ENCODE results near the gene MKLN1. TPM values are rescaled to one million over a fixed set of nuclear protein-coding genes. Genes with fewer than 3 reads are reported as not detected.

Gene MKLN1
- polyA plus RNA-seq, 2 of the 4 experiments (the other 2 are of a cell fraction): 39.6 to 84.5 TPM

- TF ChIP-seq FOXS1 (CRISPR knock-in tag; IDR thresholded peaks at IDR 0.05) (no peak), CTCF (IDR thresholded peaks at IDR 0.05) (no peak), MYC (IDR thresholded peaks at IDR 0.05; ENCODE audit: borderline replicate concordance, low read length) (no peak)
- no peak for ATAC-seq
- ChIA-PET POLR2A (interaction anchor here (0.7 kb wide), 1 partner anchor 10 kb away, joined by 3 read pairs; the partner anchor contains the start of gene MKLN1), CTCF (interaction anchor here (1.0 to 1.5 kb wide), 2 partner anchors 9 to 33 kb away, joined by 3 to 4 read pairs; no protein-coding TSS in a partner anchor)
- no peaks in the 10 kb centered on the region for H3K4me1 ChIP-seq
- no peak overlapping the region for H3K27ac ChIP-seq
- DNase-seq (ENCODE audit: low read depth in 1 of 2, low spot score in 1 of 2): no peak
- H3K4me2 ChIP-seq: no peak overlapping the region
- peaks cover 70% of the 10 kb centered on the region for H3K9me3 ChIP-seq
- no peak overlapping the region for H3K4me3 ChIP-seq
- no peak for FAIRE-seq
Observed at GRCh38 chr7:131338173-131338572, 10.5 kb downstream of the MKLN1 start.

- TF ChIP-seq ZSCAN20 (CRISPR knock-in tag; IDR thresholded peaks at IDR 0.05) (no peak), ELK1 (IDR thresholded peaks at IDR 0.05; ENCODE audit: low read depth, low read length) (no peak)
- 77% methylated on average over 7 of the region's 7 CpGs for WGBS (ENCODE audit: missing lambda C conversion rate)
- peaks cover 67% of the 10 kb centered on the region for H3K9me3 ChIP-seq
- CTCF ChIA-PET: interaction anchor here (1.0 to 1.5 kb wide), 3 partner anchors 9 to 148 kb away, joined by 3 to 4 read pairs (median 3); no protein-coding TSS in a partner anchor
- FAIRE-seq (no peak), ATAC-seq (no peak), DNase-seq (ENCODE audit: low read depth in 1 of 2, low spot score in 1 of 2) (no peak)
- no peak overlapping the region for H3K27ac ChIP-seq
- no peaks in the 10 kb centered on the region for H3K4me1 ChIP-seq
- POLR2A ChIA-PET: no interaction called here
- H3K4me3 ChIP-seq: no peak overlapping the region
- no peak overlapping the region for H3K4me2 ChIP-seq
Observed at GRCh38 chr7:131338691-131339390, 11.2 kb downstream of the MKLN1 start.

- TF ChIP-seq HDAC2 (IDR thresholded peaks at IDR 0.05): no peak
- no peak for TF ChIP-seq MYC (IDR thresholded peaks at IDR 0.05; ENCODE audit: borderline replicate concordance, low read length)
- TF ChIP-seq FOSL2 (IDR thresholded peaks at IDR 0.05): no peak
- no peak for TF ChIP-seq FOSL2 (CRISPR knock-in tag; IDR thresholded peaks at IDR 0.05)
- no peak for TF ChIP-seq NFE2L2 (conservative IDR thresholded peaks at IDR 0.05; ENCODE audit: low read length)
- TF ChIP-seq MAX (IDR thresholded peaks at IDR 0.05): no peak
- no peak for TF ChIP-seq CEBPB (IDR thresholded peaks at IDR 0.05)
- no peak for TF ChIP-seq E2F6 (IDR thresholded peaks at IDR 0.05; ENCODE audit: borderline replicate concordance, low read depth)
- no peak for TF ChIP-seq ESRRA (IDR thresholded peaks at IDR 0.05; ENCODE audit: borderline replicate concordance, low read length)
- TF ChIP-seq JUNB (IDR thresholded peaks at IDR 0.05): no peak
- no peak for TF ChIP-seq CHD2 (IDR thresholded peaks at IDR 0.05; ENCODE audit: low read length, partially characterized antibody)
- TF ChIP-seq HOXB13 (CRISPR knock-in tag; IDR thresholded peaks at IDR 0.05; ENCODE audit: low read depth): no peak
- TF ChIP-seq CHD4 (IDR thresholded peaks at IDR 0.05; ENCODE audit: borderline replicate concordance): no peak
- TF ChIP-seq ELK1 (IDR thresholded peaks at IDR 0.05; ENCODE audit: low read depth, low read length): no peak
- TF ChIP-seq RARB (CRISPR knock-in tag; IDR thresholded peaks at IDR 0.05): no peak
- no peak for TF ChIP-seq POLR2A (IDR thresholded peaks at IDR 0.05; ENCODE audit: low read length)
- no peak for TF ChIP-seq KDM1A (IDR thresholded peaks at IDR 0.05; ENCODE audit: low read depth)
- 90% methylated on average over 1 of the region's 1 CpG for WGBS (ENCODE audit: missing lambda C conversion rate)
- Histone ChIP-seq H3K9me3 (peaks cover 41% of the 10 kb centered on the region), H3K27ac (no peak overlapping the region), H3K4me2 (no peak overlapping the region), H3K4me1 (peaks cover 4% of the 10 kb centered on the region; the same call in 1 of the 3 replicates), H3K4me3 (no peak overlapping the region)
- DNase-seq (ENCODE audit: low read depth in 1 of 2, low spot score in 1 of 2) (no peak), FAIRE-seq (no peak), ATAC-seq (no peak)
- POLR2A ChIA-PET: no interaction called here
- CTCF ChIA-PET: no interaction called here
Observed at GRCh38 chr7:131341690-131342089, 14.0 kb downstream of the MKLN1 start.
